Activated CD4-positive, alpha-beta T cell treated with anti-CD3 and anti-CD28 coated beads for 48 hours (primary cell): Measurements from ENCODE around the gene NTS.

Experiments
- DNase-seq: peaks from one replicate; pipeline ENCODE4 v3.0.0-alpha.2; 2020

Gene NTS

GRCh38 chr12:85874031-85874461, at the start of gene NTS:
NTS (plus strand) TSS chr12:85874295; CDS start chr12:85874404, 109 bp downstream.
- no peak for DNase-seq

- DNase-seq: no peak
Observed at GRCh38 chr12:85825746-85826145, 48.3 kb upstream of the NTS start.

GRCh38 chr12:85828576-85828975, 45.5 kb upstream of the NTS start:
- DNase-seq: no peak

- no peak for DNase-seq
Observed at GRCh38 chr12:85829391-85829790, 44.7 kb upstream of the NTS start.

- DNase-seq: no peak
Observed at GRCh38 chr12:85831327-85831990, 42.6 kb upstream of the NTS start.

GRCh38 chr12:85833579-85833978, 40.5 kb upstream of the NTS start:
- DNase-seq: no peak

- no peak for DNase-seq
Observed at GRCh38 chr12:85834378-85834777, 39.7 kb upstream of the NTS start.

GRCh38 chr12:85835426-85836196, 38.5 kb upstream of the NTS start:
- no peak for DNase-seq

GRCh38 chr12:85836197-85837090, 37.7 kb upstream of the NTS start, which contains the start of gene RASSF9:
RASSF9 (minus strand) TSS chr12:85836409; CDS start chr12:85836201, 208 bp downstream.
- no peak for DNase-seq

GRCh38 chr12:85843606-85844310, 30.3 kb upstream of the NTS start:
- no peak for DNase-seq

GRCh38 chr12:85849344-85849743, 24.8 kb upstream of the NTS start:
- no peak for DNase-seq

GRCh38 chr12:85855305-85855704, 18.8 kb upstream of the NTS start:
- no peak for DNase-seq

- no peak for DNase-seq
Observed at GRCh38 chr12:85856966-85857365, 17.1 kb upstream of the NTS start.

- no peak for DNase-seq
Observed at GRCh38 chr12:85865890-85866289, 8.2 kb upstream of the NTS start.

GRCh38 chr12:85866986-85867776, 6.9 kb upstream of the NTS start:
- DNase-seq: peak; percentile 12

GRCh38 chr12:85872497-85873091, 1.5 kb upstream of the NTS start:
- DNase-seq: no peak

- DNase-seq: no peak
Observed at GRCh38 chr12:85877459-85877858, 3.4 kb downstream of the NTS start.

- no peak for DNase-seq
Observed at GRCh38 chr12:85883763-85884162, 9.7 kb downstream of the NTS start.

GRCh38 chr12:85894653-85895052, 20.6 kb downstream of the NTS start:
- no peak for DNase-seq

GRCh38 chr12:85920324-85920947, 46.3 kb downstream of the NTS start:
- DNase-seq: no peak
